HEK293 (cell line): ENCODE measurements around the gene GMDS.

Experiments
- BCL11A ChIP-seq: fragments of 450-650 bp; formaldehyde crosslinking; IDR thresholded peaks from 2 replicates; pipeline ENCODE4 v1.5.1; 2016; ENCODE audit warnings: low read depth, missing biosample characterization, missing genetic modification characterization
- GLI4 ChIP-seq: fragments of 450-650 bp; formaldehyde crosslinking; IDR thresholded peaks from 2 replicates; pipeline ENCODE4 v1.5.1; 2016; ENCODE audit warnings: missing biosample characterization, missing genetic modification characterization
- HOXC10 ChIP-seq: sonication (generic); formaldehyde crosslinking; IDR thresholded peaks from 2 replicates; pipeline ENCODE4 v1.8.1; 2023; ENCODE audit warnings: mild to moderate bottlenecking, missing genetic modification reagents
- IKZF3 ChIP-seq: fragments of 450-650 bp; IDR thresholded peaks from 2 replicates; pipeline ENCODE4 v1.5.0; 2018; ENCODE audit warnings: missing biosample characterization, mild to moderate bottlenecking, missing genetic modification characterization, moderate library complexity
- YY1 ChIP-seq: fragments of 450-650 bp; formaldehyde crosslinking; IDR thresholded peaks from 2 replicates; pipeline ENCODE4 v1.5.1; 2018; ENCODE audit warnings: missing biosample characterization, missing genetic modification characterization
- ZNF121 ChIP-seq: fragments of 450-650 bp; formaldehyde crosslinking; IDR thresholded peaks from 2 replicates; pipeline ENCODE4 v1.5.1; 2016; ENCODE audit warnings: missing biosample characterization, missing genetic modification characterization
- ZNF133 ChIP-seq: fragments of 450-650 bp; formaldehyde crosslinking; IDR thresholded peaks from 2 replicates; pipeline ENCODE4 v1.5.1; 2016; ENCODE audit warnings: missing biosample characterization, missing genetic modification characterization
- ZNF24 ChIP-seq: fragments of 450-650 bp; formaldehyde crosslinking; IDR thresholded peaks from 2 replicates; pipeline ENCODE4 v1.5.1; 2016; ENCODE audit warnings: missing biosample characterization, missing genetic modification characterization
- ZNF354C ChIP-seq: fragments of 450-650 bp; formaldehyde crosslinking; IDR thresholded peaks from 2 replicates; pipeline ENCODE4 v1.5.1; 2016; ENCODE audit warnings: missing biosample characterization, missing genetic modification characterization, low read depth, borderline replicate concordance
- ZNF600 ChIP-seq: fragments of 450-650 bp; formaldehyde crosslinking; IDR thresholded peaks from 2 replicates; pipeline ENCODE4 v1.5.1; 2016; ENCODE audit warnings: missing biosample characterization, missing genetic modification characterization
- ZSCAN16 ChIP-seq: fragments of 450-650 bp; formaldehyde crosslinking; IDR thresholded peaks from 2 replicates; pipeline ENCODE4 v1.5.1; 2016; ENCODE audit warnings: missing biosample characterization, missing genetic modification characterization
- ZSCAN23 ChIP-seq: fragments of 450-650 bp; formaldehyde crosslinking; IDR thresholded peaks from 2 replicates; pipeline ENCODE4 v1.5.1; 2016; ENCODE audit warnings: missing biosample characterization, missing genetic modification characterization
- TF ChIP-seq, protein P1 (sequence below): IDR thresholded peaks from 2 replicates; pipeline ENCODE4 v1.6.1; 2011; ENCODE audit warnings: mild to moderate bottlenecking, low read depth, low read length, borderline replicate concordance
- TF ChIP-seq, protein P2 (sequence below): fragments of 450-650 bp; formaldehyde crosslinking; IDR thresholded peaks from 2 replicates; pipeline ENCODE4 v1.5.1; 2017; ENCODE audit warnings: missing biosample characterization, missing genetic modification characterization
- TF ChIP-seq, protein P3 (sequence below): fragments of 450-650 bp; formaldehyde crosslinking; IDR thresholded peaks from 2 replicates; pipeline ENCODE4 v1.5.1; 2016; ENCODE audit warnings: missing biosample characterization, missing genetic modification characterization
- TF ChIP-seq, protein P4 (sequence below): fragments of 450-650 bp; formaldehyde crosslinking; IDR thresholded peaks from 2 replicates; pipeline ENCODE4 v1.5.0; 2017; ENCODE audit warnings: missing biosample characterization, missing genetic modification characterization, borderline replicate concordance
- TF ChIP-seq, protein P5 (sequence below): fragments of 450-650 bp; formaldehyde crosslinking; IDR thresholded peaks from 2 replicates; pipeline ENCODE4 v1.5.1; 2017; ENCODE audit warnings: missing biosample characterization, missing genetic modification characterization
- TF ChIP-seq, protein P6 (sequence below): fragments of 450-650 bp; formaldehyde crosslinking; IDR thresholded peaks from 2 replicates; pipeline ENCODE4 v1.5.1; 2016; ENCODE audit warnings: missing biosample characterization, missing genetic modification characterization
- TF ChIP-seq, protein P7 (sequence below): fragments of 450-650 bp; formaldehyde crosslinking; IDR thresholded peaks from 2 replicates; pipeline ENCODE4 v1.5.1; 2016; ENCODE audit warnings: missing biosample characterization, missing genetic modification characterization, borderline replicate concordance
- TF ChIP-seq, protein P8 (sequence below): fragments of 450-650 bp; formaldehyde crosslinking; IDR thresholded peaks from 2 replicates; pipeline ENCODE4 v1.5.1; 2016; ENCODE audit warnings: missing biosample characterization, missing genetic modification characterization

Gene GMDS

DNA sequence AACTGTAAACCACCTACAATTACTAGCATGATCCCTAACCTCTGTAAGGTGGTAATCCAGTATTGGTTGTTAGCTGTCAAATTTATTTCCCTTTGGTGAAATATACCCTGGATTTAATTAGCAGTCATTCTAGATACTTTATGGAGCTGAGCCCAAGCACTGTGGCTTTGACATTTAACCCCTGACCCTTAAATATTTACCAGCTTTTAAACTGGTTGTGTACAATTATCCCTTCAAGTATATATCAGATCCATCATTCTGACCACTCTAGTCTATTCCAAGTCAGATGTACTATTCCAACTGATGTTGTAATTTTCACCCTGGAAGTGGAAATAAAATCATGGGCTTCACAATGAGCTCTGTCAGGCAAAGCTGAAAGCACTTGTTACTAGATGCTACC is 406.0 kb downstream of the GMDS start (continued):
- TF ChIP-seq IKZF3 (tag by site-specific recombination), result peak; percentile 80
- TF ChIP-seq HOXC10 (CRISPR knock-in tag), result no peak
- TF ChIP-seq ZNF121 (tag by site-specific recombination), result no peak
- TF ChIP-seq ZNF133 (tag by site-specific recombination), result no peak
- no peak for TF ChIP-seq GLI4 (tag by site-specific recombination)
- peak; percentile 77 for TF ChIP-seq ZNF24 (tag by site-specific recombination)
- TF ChIP-seq, protein P1, sequence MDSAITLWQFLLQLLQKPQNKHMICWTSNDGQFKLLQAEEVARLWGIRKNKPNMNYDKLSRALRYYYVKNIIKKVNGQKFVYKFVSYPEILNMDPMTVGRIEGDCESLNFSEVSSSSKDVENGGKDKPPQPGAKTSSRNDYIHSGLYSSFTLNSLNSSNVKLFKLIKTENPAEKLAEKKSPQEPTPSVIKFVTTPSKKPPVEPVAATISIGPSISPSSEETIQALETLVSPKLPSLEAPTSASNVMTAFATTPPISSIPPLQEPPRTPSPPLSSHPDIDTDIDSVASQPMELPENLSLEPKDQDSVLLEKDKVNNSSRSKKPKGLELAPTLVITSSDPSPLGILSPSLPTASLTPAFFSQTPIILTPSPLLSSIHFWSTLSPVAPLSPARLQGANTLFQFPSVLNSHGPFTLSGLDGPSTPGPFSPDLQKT, result no peak
- TF ChIP-seq, protein P2, sequence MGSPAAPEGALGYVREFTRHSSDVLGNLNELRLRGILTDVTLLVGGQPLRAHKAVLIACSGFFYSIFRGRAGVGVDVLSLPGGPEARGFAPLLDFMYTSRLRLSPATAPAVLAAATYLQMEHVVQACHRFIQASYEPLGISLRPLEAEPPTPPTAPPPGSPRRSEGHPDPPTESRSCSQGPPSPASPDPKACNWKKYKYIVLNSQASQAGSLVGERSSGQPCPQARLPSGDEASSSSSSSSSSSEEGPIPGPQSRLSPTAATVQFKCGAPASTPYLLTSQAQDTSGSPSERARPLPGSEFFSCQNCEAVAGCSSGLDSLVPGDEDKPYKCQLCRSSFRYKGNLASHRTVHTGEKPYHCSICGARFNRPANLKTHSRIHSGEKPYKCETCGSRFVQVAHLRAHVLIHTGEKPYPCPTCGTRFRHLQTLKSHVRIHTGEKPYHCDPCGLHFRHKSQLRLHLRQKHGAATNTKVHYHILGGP, result peak; percentile 67
- TF ChIP-seq BCL11A (tag by site-specific recombination), result 0 out of 2 replicates have a peak, but pooled peaks have one; percentile 19
- TF ChIP-seq, protein P3, sequence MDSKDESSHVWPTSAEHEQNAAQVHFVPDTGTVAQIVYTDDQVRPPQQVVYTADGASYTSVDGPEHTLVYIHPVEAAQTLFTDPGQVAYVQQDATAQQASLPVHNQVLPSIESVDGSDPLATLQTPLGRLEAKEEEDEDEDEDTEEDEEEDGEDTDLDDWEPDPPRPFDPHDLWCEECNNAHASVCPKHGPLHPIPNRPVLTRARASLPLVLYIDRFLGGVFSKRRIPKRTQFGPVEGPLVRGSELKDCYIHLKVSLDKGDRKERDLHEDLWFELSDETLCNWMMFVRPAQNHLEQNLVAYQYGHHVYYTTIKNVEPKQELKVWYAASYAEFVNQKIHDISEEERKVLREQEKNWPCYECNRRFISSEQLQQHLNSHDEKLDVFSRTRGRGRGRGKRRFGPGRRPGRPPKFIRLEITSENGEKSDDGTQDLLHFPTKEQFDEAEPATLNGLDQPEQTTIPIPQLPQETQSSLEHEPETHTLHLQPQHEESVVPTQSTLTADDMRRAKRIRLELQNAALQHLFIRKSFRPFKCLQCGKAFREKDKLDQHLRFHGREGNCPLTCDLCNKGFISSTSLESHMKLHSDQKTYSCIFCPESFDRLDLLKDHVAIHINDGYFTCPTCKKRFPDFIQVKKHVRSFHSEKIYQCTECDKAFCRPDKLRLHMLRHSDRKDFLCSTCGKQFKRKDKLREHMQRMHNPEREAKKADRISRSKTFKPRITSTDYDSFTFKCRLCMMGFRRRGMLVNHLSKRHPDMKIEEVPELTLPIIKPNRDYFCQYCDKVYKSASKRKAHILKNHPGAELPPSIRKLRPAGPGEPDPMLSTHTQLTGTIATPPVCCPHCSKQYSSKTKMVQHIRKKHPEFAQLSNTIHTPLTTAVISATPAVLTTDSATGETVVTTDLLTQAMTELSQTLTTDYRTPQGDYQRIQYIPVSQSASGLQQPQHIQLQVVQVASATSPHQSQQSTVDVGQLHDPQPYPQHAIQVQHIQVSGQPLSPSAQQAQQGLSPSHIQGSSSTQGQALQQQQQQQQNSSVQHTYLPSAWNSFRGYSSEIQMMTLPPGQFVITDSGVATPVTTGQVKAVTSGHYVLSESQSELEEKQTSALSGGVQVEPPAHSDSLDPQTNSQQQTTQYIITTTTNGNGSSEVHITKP (tag by site-specific recombination), result no peak
- peak; percentile 39; the same call in 1 of the 2 replicates for TF ChIP-seq ZNF600 (tag by site-specific recombination)
- TF ChIP-seq, protein P4, sequence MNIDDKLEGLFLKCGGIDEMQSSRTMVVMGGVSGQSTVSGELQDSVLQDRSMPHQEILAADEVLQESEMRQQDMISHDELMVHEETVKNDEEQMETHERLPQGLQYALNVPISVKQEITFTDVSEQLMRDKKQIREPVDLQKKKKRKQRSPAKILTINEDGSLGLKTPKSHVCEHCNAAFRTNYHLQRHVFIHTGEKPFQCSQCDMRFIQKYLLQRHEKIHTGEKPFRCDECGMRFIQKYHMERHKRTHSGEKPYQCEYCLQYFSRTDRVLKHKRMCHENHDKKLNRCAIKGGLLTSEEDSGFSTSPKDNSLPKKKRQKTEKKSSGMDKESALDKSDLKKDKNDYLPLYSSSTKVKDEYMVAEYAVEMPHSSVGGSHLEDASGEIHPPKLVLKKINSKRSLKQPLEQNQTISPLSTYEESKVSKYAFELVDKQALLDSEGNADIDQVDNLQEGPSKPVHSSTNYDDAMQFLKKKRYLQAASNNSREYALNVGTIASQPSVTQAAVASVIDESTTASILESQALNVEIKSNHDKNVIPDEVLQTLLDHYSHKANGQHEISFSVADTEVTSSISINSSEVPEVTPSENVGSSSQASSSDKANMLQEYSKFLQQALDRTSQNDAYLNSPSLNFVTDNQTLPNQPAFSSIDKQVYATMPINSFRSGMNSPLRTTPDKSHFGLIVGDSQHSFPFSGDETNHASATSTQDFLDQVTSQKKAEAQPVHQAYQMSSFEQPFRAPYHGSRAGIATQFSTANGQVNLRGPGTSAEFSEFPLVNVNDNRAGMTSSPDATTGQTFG (tag by site-specific recombination), result no peak
- TF ChIP-seq, protein P5, sequence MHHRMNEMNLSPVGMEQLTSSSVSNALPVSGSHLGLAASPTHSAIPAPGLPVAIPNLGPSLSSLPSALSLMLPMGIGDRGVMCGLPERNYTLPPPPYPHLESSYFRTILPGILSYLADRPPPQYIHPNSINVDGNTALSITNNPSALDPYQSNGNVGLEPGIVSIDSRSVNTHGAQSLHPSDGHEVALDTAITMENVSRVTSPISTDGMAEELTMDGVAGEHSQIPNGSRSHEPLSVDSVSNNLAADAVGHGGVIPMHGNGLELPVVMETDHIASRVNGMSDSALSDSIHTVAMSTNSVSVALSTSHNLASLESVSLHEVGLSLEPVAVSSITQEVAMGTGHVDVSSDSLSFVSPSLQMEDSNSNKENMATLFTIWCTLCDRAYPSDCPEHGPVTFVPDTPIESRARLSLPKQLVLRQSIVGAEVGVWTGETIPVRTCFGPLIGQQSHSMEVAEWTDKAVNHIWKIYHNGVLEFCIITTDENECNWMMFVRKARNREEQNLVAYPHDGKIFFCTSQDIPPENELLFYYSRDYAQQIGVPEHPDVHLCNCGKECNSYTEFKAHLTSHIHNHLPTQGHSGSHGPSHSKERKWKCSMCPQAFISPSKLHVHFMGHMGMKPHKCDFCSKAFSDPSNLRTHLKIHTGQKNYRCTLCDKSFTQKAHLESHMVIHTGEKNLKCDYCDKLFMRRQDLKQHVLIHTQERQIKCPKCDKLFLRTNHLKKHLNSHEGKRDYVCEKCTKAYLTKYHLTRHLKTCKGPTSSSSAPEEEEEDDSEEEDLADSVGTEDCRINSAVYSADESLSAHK (tag by site-specific recombination), result peak; percentile 88
- TF ChIP-seq, protein P6, sequence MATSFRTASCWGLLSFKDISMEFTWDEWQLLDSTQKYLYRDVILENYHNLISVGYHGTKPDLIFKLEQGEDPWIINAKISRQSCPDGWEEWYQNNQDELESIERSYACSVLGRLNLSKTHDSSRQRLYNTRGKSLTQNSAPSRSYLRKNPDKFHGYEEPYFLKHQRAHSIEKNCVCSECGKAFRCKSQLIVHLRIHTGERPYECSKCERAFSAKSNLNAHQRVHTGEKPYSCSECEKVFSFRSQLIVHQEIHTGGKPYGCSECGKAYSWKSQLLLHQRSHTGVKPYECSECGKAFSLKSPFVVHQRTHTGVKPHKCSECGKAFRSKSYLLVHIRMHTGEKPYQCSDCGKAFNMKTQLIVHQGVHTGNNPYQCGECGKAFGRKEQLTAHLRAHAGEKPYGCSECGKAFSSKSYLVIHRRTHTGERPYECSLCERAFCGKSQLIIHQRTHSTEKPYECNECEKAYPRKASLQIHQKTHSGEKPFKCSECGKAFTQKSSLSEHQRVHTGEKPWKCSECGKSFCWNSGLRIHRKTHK (tag by site-specific recombination), result no peak
- no peak for TF ChIP-seq ZNF354C (tag by site-specific recombination)
- no peak for TF ChIP-seq ZSCAN16
- TF ChIP-seq, protein P7, sequence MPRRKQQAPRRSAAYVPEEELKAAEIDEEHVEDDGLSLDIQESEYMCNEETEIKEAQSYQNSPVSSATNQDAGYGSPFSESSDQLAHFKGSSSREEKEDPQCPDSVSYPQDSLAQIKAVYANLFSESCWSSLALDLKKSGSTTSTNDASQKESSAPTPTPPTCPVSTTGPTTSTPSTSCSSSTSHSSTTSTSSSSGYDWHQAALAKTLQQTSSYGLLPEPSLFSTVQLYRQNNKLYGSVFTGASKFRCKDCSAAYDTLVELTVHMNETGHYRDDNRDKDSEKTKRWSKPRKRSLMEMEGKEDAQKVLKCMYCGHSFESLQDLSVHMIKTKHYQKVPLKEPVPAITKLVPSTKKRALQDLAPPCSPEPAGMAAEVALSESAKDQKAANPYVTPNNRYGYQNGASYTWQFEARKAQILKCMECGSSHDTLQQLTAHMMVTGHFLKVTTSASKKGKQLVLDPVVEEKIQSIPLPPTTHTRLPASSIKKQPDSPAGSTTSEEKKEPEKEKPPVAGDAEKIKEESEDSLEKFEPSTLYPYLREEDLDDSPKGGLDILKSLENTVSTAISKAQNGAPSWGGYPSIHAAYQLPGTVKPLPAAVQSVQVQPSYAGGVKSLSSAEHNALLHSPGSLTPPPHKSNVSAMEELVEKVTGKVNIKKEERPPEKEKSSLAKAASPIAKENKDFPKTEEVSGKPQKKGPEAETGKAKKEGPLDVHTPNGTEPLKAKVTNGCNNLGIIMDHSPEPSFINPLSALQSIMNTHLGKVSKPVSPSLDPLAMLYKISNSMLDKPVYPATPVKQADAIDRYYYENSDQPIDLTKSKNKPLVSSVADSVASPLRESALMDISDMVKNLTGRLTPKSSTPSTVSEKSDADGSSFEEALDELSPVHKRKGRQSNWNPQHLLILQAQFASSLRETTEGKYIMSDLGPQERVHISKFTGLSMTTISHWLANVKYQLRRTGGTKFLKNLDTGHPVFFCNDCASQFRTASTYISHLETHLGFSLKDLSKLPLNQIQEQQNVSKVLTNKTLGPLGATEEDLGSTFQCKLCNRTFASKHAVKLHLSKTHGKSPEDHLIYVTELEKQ (tag by site-specific recombination), result 0 out of 2 replicates have a peak, but pooled peaks have one; percentile 21
- TF ChIP-seq, protein P8, sequence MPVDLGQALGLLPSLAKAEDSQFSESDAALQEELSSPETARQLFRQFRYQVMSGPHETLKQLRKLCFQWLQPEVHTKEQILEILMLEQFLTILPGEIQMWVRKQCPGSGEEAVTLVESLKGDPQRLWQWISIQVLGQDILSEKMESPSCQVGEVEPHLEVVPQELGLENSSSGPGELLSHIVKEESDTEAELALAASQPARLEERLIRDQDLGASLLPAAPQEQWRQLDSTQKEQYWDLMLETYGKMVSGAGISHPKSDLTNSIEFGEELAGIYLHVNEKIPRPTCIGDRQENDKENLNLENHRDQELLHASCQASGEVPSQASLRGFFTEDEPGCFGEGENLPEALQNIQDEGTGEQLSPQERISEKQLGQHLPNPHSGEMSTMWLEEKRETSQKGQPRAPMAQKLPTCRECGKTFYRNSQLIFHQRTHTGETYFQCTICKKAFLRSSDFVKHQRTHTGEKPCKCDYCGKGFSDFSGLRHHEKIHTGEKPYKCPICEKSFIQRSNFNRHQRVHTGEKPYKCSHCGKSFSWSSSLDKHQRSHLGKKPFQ (tag by site-specific recombination), result peak; percentile 60; the same call in 1 of the 2 replicates
- peak; percentile 73; the same call in 1 of the 2 replicates for TF ChIP-seq ZSCAN23 (tag by site-specific recombination)
- TF ChIP-seq YY1 (tag by site-specific recombination), result peak; percentile 35; the same call in 1 of the 2 replicates
